ENCODE results near the gene TMEM91.
A peak's percentile ranks its signal among the peaks of the same experiment; 100 is the strongest.
"Not testable (repeated sequence)": the region's sequence is repeated elsewhere in the genome, so short reads cannot be mapped to it uniquely, and the experiment has no call there.

The TMEM91 gene

DNA sequence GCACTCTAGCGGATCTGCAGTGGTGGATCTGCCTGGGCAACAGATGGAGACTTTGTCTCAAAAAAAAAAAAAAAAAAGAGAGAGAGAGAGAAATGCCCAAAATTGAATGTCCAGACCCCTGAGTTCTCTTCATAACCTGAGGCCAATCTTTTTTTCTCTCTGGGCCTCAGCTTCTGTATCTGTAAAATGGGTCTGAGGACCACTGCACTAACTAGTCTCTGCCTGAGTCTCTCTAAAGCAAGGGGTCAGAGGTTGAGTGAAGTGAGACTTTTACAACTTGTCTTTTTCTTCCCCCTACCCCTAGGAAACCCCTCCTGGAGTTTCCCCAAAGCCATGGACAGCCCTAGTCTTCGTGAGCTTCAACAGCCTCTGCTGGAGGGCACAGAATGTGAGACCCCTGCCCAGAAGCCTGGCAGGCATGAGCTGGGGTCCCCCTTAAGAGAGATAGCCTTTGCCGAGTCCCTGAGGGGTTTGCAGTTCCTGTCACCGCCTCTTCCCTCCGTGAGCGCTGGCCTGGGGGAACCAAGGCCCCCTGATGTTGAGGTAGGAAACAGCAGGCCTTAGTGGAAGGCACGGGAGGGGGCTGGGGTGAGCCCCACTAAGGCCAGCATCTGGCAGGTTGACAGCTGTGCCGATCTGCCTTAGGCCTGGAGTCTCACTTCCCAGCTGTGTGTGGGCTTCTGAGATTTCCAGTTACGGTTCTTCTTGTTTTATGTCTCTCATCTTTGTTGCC is 1.8 kb downstream of the TMEM91 start:
- no peak overlapping the region for H3K4me3 ChIP-seq (ENCODE audit: low read depth, low read length)
- H3K27ac ChIP-seq (ENCODE audit: low read depth, low read length): no peak overlapping the region
- no peaks in the 10 kb centered on the region for H3K36me3 ChIP-seq (ENCODE audit: insufficient read depth, low read length)
- no peaks in the 10 kb centered on the region for H3K27me3 ChIP-seq (ENCODE audit: insufficient read depth, low read length)
- H3K4me1 ChIP-seq (ENCODE audit: control insufficient read depth, insufficient read depth, low read length, unreplicated experiment): no peaks in the 10 kb centered on the region
- no peaks in the 10 kb centered on the region for H3K79me2 ChIP-seq (ENCODE audit: control insufficient read depth, insufficient read depth, low read length, unreplicated experiment)
- H2AFZ ChIP-seq (ENCODE audit: low read length, unreplicated experiment): no peak overlapping the region

GRCh38 chr19:41381536-41381935 is 5.2 kb downstream of the TMEM91 start:
- not testable (repeated sequence) for H2AFZ ChIP-seq (ENCODE audit: low read length, unreplicated experiment); H3K27me3 ChIP-seq (ENCODE audit: insufficient read depth, low read length); H3K36me3 ChIP-seq (ENCODE audit: insufficient read depth, low read length); H3K4me3 ChIP-seq (ENCODE audit: low read depth, low read length); H3K27ac ChIP-seq (ENCODE audit: low read depth, low read length); H3K79me2 ChIP-seq (ENCODE audit: control insufficient read depth, insufficient read depth, low read length, unreplicated experiment); H3K4me1 ChIP-seq (ENCODE audit: control insufficient read depth, insufficient read depth, low read length, unreplicated experiment)

GRCh38 chr19:41384351-41384750 is 8.0 kb downstream of the TMEM91 start:
- no peaks in the 10 kb centered on the region for H3K4me1 ChIP-seq (ENCODE audit: control insufficient read depth, insufficient read depth, low read length, unreplicated experiment)
- no peaks in the 10 kb centered on the region for H3K27me3 ChIP-seq (ENCODE audit: insufficient read depth, low read length)
- H3K79me2 ChIP-seq (ENCODE audit: control insufficient read depth, insufficient read depth, low read length, unreplicated experiment): no peaks in the 10 kb centered on the region
- H3K27ac ChIP-seq (ENCODE audit: low read depth, low read length): no peak overlapping the region
- no peaks in the 10 kb centered on the region for H3K36me3 ChIP-seq (ENCODE audit: insufficient read depth, low read length)
- H2AFZ ChIP-seq (ENCODE audit: low read length, unreplicated experiment): no peak overlapping the region
- no peak overlapping the region for H3K4me3 ChIP-seq (ENCODE audit: low read depth, low read length)

- Histone ChIP-seq H3K36me3 (ENCODE audit: insufficient read depth, low read length) (no peaks in the 10 kb centered on the region), H3K79me2 (ENCODE audit: control insufficient read depth, insufficient read depth, low read length, unreplicated experiment) (no peaks in the 10 kb centered on the region)
Observed at GRCh38 chr19:41386442-41386841, 10.1 kb downstream of the TMEM91 start.

DNA sequence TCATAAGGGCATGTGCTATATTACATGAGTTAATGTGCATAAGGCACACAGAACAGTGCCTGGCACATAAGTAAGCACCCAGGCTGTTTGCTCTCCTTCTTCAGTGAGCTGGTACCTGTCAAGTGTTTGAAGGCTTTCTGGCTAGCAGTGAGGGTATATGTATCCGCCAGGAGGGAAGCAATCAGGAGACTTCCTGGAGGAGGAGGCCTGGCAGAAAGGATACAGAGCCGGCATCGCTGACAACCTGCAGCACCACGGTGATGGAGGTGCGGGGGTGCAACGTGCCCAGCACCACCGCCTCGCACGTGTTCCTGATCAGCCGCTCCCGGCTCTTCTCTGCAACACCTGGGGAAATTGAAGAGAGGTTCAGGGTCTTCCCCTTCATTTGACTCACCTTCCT is 15.3 kb downstream of the TMEM91 start:
- H3K79me2 ChIP-seq (ENCODE audit: control insufficient read depth, insufficient read depth, low read length, unreplicated experiment): no peaks in the 10 kb centered on the region
- H2AFZ ChIP-seq (ENCODE audit: low read length, unreplicated experiment): no peak overlapping the region
- no peak overlapping the region for H3K4me3 ChIP-seq (ENCODE audit: low read depth, low read length)
- H3K27me3 ChIP-seq (ENCODE audit: insufficient read depth, low read length): no peaks in the 10 kb centered on the region
- no peak overlapping the region for H3K27ac ChIP-seq (ENCODE audit: low read depth, low read length)
- no peaks in the 10 kb centered on the region for H3K4me1 ChIP-seq (ENCODE audit: control insufficient read depth, insufficient read depth, low read length, unreplicated experiment)
- H3K36me3 ChIP-seq (ENCODE audit: insufficient read depth, low read length): no peaks in the 10 kb centered on the region

More at GRCh38 chr19:41386442-41386841, 10.1 kb downstream of the TMEM91 start:
- Histone ChIP-seq H3K4me3 (ENCODE audit: low read depth, low read length) (no peak overlapping the region), H3K4me1 (ENCODE audit: control insufficient read depth, insufficient read depth, low read length, unreplicated experiment) (no peaks in the 10 kb centered on the region), H2AFZ (ENCODE audit: low read length, unreplicated experiment) (no peak overlapping the region), H3K27ac (ENCODE audit: low read depth, low read length) (no peak overlapping the region), H3K27me3 (ENCODE audit: insufficient read depth, low read length) (no peaks in the 10 kb centered on the region)

DNA sequence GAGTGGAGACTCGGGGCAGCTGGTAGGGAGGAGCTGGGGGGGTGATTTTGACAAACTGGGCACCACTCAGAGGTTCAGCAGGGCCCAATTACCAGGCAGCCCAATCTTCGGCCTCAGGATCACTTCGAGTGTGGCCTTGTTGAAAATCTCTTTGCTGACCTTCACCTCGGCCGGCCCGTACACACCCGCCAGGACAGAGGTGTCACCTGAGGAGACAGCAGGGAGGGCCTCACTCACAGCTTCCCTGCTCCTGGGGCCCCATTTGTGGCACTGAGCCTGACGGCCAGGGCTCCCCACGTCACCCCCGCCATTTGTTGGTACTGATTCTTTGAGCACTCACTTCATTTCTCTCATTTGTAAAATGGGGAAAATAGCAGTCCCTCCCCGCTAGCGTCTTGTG is 16.4 kb downstream of the TMEM91 start:
- no peaks in the 10 kb centered on the region for H3K4me1 ChIP-seq (ENCODE audit: control insufficient read depth, insufficient read depth, low read length, unreplicated experiment)
- no peak overlapping the region for H3K27ac ChIP-seq (ENCODE audit: low read depth, low read length)
- H3K79me2 ChIP-seq (ENCODE audit: control insufficient read depth, insufficient read depth, low read length, unreplicated experiment): no peaks in the 10 kb centered on the region
- H3K27me3 ChIP-seq (ENCODE audit: insufficient read depth, low read length): no peaks in the 10 kb centered on the region
- H3K4me3 ChIP-seq (ENCODE audit: low read depth, low read length): no peak overlapping the region
- no peaks in the 10 kb centered on the region for H3K36me3 ChIP-seq (ENCODE audit: insufficient read depth, low read length)
- no peak overlapping the region for H2AFZ ChIP-seq (ENCODE audit: low read length, unreplicated experiment)

DNA sequence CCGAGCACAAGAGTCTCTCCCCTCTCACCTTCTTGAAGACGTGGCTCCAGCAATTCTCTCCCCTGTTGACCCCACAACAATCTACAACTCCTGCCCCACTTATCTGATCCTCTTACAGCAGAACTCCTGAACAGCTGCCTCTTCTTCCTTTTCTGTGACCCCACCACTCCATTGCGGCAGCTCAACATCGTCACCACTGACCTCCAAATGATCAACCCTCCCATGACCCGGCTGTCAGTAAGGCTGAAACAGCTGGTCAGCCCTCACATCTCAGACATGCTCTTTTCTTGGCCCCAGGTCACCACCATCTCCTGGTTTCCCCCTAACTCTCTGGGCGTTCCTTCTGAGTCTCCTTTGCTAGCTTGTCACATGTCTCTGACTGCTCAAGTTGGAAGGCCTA is 19.0 kb downstream of the TMEM91 start:
- Histone ChIP-seq H3K36me3 (ENCODE audit: insufficient read depth, low read length) (no peaks in the 10 kb centered on the region), H3K79me2 (ENCODE audit: control insufficient read depth, insufficient read depth, low read length, unreplicated experiment) (peaks cover 10% of the 10 kb centered on the region), H2AFZ (ENCODE audit: low read length, unreplicated experiment) (no peak overlapping the region), H3K4me1 (ENCODE audit: control insufficient read depth, insufficient read depth, low read length, unreplicated experiment) (peaks cover 6% of the 10 kb centered on the region), H3K27ac (ENCODE audit: low read depth, low read length) (no peak overlapping the region), H3K27me3 (ENCODE audit: insufficient read depth, low read length) (no peaks in the 10 kb centered on the region), H3K4me3 (ENCODE audit: low read depth, low read length) (no peak overlapping the region)

DNA sequence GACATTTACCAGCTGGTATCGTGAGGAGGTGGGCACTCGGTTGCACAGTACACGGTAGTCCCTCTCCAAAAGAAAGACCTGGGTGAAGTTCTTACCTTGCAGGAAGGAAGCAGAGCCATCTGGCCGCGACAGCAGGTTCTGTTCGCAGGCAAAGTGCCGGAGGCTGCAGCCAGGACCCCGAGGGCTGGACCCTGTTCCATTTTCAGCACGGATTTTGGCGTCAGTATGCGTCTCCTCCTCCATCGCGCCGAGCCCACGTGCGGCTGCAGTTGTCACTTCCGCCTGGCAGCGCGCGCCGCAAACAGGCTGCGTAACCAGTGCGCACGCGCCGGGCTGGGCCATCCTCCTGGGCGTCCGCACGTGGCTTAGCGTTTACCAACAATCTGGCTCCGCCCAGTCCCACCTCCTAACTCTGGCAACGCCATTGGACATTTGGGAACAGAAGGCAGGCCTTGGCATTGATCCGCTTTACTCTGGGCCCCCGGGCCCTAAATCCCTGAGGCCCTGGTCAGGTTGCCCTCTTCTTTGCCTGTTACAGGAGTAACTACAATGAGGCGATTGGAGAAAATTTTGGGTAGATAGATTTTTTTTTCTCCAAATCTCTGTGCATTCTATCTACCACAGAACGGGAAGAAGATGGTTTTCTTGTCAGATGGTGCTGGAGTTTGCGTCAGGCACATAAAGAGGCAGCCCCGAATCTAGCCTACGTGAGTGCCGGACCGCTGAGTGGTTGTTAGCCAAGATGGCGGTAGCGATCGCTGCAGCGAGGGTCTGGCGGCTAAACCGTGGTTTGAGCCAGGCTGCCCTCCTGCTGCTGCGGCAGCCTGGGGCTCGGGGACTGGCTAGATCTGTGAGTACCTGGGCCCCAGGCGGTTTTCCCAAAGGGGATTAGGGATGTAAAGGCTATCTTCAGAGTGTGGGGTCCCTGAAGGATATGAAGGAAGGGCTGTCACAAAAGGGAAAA is 21.0 kb downstream of the TMEM91 start, which contains the start of the genes BCKDHA and EXOSC5:
TSS of gene BCKDHA (plus strand) at position 733 of the 964 bp plus-strand sequence. CDS start at position 743, 10 bp downstream.
TSS of gene EXOSC5 (minus strand) at position 274 of the 964 bp plus-strand sequence. CDS start at position 243, 31 bp downstream.
- peaks cover 10% of the 10 kb centered on the region for H3K79me2 ChIP-seq (ENCODE audit: control insufficient read depth, insufficient read depth, low read length, unreplicated experiment)

DNA sequence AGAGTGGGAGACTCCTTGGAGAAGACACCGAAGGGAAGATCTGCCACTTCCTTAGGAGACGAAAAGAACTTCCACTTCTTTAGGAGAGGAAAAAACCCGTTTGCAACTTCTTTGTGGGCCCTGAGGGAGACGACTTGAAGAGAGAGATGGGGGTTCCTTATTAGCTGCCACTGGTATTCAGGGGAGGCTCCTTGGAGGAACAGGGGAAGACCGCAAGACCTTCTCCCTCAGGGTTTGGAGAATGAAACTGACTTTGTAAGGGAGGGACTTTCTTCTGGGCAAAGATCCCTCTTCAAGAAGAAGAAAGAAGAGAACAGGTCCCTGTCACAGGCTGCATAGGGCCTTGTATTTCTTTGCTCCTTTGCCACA is 21.7 kb downstream of the TMEM91 start:
- peak overlapping the region; percentile 94 for H3K27ac ChIP-seq (ENCODE audit: low read depth, low read length)
- H3K4me3 ChIP-seq (ENCODE audit: low read depth, low read length): peak overlapping the region; percentile 99
- H3K79me2 ChIP-seq (ENCODE audit: control insufficient read depth, insufficient read depth, low read length, unreplicated experiment): peaks cover 10% of the 10 kb centered on the region
- H3K36me3 ChIP-seq (ENCODE audit: insufficient read depth, low read length): no peaks in the 10 kb centered on the region
- H2AFZ ChIP-seq (ENCODE audit: low read length, unreplicated experiment): peak overlapping the region; percentile 82
- peaks cover 6% of the 10 kb centered on the region for H3K4me1 ChIP-seq (ENCODE audit: control insufficient read depth, insufficient read depth, low read length, unreplicated experiment)
- no peaks in the 10 kb centered on the region for H3K27me3 ChIP-seq (ENCODE audit: insufficient read depth, low read length)

More for the DNA sequence above, 21.0 kb downstream of the TMEM91 start, which contains the start of the genes BCKDHA and EXOSC5:
- Histone ChIP-seq H3K4me1 (ENCODE audit: control insufficient read depth, insufficient read depth, low read length, unreplicated experiment) (peaks cover 6% of the 10 kb centered on the region), H2AFZ (ENCODE audit: low read length, unreplicated experiment) (peak within 1 kb of the TSS; percentile 100), H3K4me3 (ENCODE audit: low read depth, low read length) (peak within 1 kb of the TSS; percentile 99), H3K36me3 (ENCODE audit: insufficient read depth, low read length) (no peaks in the 10 kb centered on the region), H3K27me3 (ENCODE audit: insufficient read depth, low read length) (no peaks in the 10 kb centered on the region), H3K27ac (ENCODE audit: low read depth, low read length) (peak within 1 kb of the TSS; percentile 94)

DNA sequence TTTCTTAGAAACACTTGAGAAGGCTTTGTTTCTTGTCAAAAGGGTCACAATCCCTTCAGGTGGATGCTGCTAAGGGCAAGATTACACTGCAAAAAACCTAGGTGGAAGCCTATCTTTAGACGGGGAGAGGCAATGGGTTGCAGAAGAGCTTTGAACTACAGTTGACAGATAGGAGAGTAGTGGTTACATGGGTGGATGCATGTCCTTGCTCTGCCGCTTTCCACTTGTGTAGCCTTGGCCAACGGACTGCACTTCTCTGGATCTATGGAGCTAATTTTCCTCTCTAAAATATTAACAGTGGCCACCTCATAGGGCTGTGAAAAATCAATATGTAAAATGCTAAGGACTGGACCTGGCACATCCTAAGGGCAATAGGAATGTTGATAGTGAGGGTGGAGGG is 22.3 kb downstream of the TMEM91 start:
- H3K36me3 ChIP-seq (ENCODE audit: insufficient read depth, low read length): no peaks in the 10 kb centered on the region
- no peak overlapping the region for H3K27ac ChIP-seq (ENCODE audit: low read depth, low read length)
- peaks cover 12% of the 10 kb centered on the region for H3K79me2 ChIP-seq (ENCODE audit: control insufficient read depth, insufficient read depth, low read length, unreplicated experiment)

More for the DNA sequence above, 22.3 kb downstream of the TMEM91 start:
- Histone ChIP-seq H3K4me3 (ENCODE audit: low read depth, low read length) (peak overlapping the region; percentile 99), H3K27me3 (ENCODE audit: insufficient read depth, low read length) (no peaks in the 10 kb centered on the region), H3K4me1 (ENCODE audit: control insufficient read depth, insufficient read depth, low read length, unreplicated experiment) (peaks cover 6% of the 10 kb centered on the region), H2AFZ (ENCODE audit: low read length, unreplicated experiment) (no peak overlapping the region)
